Stimulated activated CD4-positive, alpha-beta T cell treated with anti-CD3 and anti-CD28 coated beads, Interleukin-4, amount 100 ng/mL, for 1 hour (primary cell): ENCODE measurements around the gene SPINT3.
A peak's percentile ranks its signal among the peaks of the same experiment; 100 is the strongest.
"Not testable (repeated sequence)": the region's sequence is repeated elsewhere in the genome, so short reads cannot be mapped to it uniquely, and the experiment has no call there.

Experiments used
- DNase-seq: peaks from one replicate; pipeline ENCODE4 v3.0.0-alpha.2; 2020

Gene SPINT3

DNA sequence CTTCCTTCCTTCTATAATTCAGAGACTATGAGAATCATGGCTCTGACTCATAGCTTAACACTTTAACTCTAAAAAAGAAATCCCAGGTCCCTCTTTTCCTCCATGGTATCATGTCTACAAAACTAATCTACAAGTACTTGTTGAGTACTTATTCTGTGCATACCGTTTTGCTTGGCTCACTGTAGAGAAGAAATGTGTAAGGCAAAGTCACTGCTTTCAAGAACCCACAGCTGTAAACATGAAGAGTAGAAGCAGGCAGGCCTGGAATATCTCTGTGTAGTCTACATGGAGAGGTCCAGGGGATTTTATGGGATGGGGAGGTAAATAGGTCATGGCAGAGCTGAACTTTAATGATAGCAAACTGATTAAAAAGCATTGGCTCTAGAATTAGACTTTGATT, 13.8 kb downstream of the SPINT3 start:
- DNase-seq = no peak

- DNase-seq = no peak
Observed at GRCh38 chr20:45500022-45500421, 15.4 kb downstream of the SPINT3 start.

- no peak for DNase-seq
Observed at GRCh38 chr20:45497971-45498494, 17.4 kb downstream of the SPINT3 start.

DNA sequence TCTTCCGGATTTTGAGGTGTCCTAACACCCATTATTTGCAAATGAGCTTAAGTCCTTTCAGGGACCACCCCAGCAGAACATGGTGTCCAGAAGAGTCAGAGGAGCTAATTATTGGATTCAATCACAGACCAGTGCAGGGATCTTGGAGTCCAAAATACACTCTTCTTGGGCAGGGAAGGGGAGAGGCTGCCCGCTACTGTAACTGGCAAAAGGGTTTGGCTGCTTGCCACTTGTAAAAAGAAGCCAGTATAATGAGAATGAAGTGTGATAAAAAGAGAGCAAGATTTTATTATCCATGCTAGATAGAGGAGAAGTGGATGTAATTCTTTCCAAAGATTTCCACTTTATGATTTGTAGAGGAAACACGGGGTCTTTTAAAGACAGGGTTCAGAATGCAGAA, 19.3 kb downstream of the SPINT3 start:
- no peak for DNase-seq

- no peak for DNase-seq
Observed at GRCh38 chr20:45495501-45495941, 19.9 kb downstream of the SPINT3 start.

DNA sequence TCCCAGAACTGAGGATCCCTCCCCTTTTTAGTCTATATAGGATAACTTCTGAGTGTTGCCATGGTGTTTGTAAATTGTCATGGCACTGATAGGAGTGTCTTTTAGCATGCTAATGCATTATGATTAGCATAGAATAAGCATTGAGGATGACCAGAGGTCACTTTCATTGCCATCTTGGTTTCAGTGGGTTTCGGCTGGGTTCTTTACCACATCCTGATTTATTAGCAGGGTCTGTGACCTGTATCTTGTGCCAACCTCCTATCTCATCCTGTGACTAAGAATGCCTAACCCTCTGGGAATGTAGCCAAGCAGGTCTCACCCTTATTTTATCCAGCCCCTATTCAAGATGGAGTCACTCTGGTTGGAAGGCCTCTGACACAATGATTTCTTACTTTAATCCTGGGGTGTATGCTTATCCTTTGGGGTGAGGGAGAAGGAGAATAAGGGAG, 26.3 kb downstream of the SPINT3 start:
- DNase-seq = no peak

DNA sequence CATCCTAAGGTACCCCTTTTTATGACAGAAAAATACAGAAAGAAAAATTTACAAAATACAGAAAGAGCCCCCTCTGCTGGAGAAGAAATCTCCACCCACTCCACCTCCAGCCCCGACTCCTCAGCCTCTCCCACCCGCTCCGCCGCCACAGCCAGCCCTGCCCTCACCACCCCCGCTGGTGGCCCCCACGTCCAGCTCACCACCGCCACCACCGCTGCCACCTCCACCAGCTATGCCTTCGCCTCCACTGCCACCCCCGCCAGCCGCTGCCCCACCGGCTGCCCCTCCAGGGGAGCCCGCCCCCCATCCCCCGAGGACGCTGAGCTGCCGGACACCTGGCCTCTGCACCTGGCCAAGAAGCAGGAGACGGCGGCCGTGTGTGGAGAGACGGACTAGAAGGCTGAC, 28.2 kb downstream of the SPINT3 start:
- DNase-seq = no peak

- DNase-seq = no peak
Observed at GRCh38 chr20:45485388-45485787, 30.0 kb downstream of the SPINT3 start.

- DNase-seq = no peak
Observed at GRCh38 chr20:45484676-45485075, 30.7 kb downstream of the SPINT3 start.

DNA sequence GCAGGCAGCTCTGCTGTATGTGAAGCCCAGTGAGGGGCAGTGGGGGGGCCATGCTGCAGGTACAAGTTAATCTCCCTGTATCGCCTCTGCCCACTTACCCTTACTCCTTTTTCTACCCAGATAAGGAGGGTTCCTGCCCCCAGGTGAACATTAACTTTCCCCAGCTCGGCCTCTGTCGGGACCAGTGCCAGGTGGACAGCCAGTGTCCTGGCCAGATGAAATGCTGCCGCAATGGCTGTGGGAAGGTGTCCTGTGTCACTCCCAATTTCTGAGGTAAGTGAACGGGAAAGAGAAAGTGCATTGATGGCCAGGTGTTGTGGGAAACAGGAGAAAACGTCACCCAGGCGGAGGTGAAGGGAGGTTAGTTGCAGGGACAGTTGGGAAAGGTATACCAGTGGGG, 35.6 kb downstream of the SPINT3 start:
- DNase-seq = no peak

DNA sequence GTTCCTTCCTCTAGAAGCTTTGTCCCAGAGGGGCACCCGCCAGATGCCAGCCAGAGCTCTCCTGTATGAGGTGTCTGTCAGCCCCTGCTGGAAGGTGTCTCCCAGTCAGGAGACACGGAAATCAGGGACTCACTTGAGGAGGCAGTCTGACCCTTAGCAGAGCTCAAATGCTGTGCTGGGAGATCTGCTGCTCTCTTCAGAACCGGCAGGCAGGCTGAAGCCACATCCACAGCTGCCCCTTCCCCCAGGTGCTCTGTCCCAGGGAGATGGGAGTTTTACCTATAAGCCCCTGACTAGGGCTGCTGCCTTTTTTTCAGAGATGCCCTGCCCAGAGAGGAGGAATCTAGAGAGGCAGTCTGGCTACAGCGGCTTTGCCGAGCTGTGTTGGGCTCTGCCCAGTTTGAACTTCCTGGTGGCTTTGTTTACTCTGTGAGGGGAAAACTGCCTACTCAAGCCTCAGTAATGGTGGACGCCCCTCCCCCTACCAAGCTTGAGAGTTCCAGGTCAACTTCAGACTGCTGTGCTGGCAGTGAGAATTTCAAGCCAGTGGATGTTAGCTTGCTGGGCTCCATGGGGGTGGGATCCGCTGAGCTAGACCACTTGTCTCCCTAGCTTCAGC, 37.8 kb downstream of the SPINT3 start:
- DNase-seq = not testable (repeated sequence)

DNA sequence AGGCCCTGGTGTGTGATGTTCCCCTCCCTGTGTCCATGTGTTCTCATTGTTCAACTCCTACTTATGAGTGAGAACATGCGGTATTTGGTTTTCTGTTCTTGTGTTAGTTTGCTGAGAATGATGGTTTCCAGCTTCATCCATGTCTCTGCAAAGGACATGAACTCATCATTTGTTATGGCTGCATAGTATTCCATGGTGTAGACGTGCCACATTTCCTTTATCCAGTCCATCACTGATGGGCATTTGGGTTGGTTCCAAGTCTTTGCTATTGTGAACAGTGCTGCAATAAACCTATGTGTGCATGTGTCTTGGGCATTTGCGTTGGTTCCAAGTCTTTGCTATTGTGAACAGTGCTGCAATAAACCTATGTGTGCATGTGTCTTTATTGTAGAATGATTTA, 43.1 kb downstream of the SPINT3 start:
- not testable (repeated sequence) for DNase-seq

- DNase-seq = no peak
Observed at GRCh38 chr20:45470937-45471336, 44.5 kb downstream of the SPINT3 start.

DNA sequence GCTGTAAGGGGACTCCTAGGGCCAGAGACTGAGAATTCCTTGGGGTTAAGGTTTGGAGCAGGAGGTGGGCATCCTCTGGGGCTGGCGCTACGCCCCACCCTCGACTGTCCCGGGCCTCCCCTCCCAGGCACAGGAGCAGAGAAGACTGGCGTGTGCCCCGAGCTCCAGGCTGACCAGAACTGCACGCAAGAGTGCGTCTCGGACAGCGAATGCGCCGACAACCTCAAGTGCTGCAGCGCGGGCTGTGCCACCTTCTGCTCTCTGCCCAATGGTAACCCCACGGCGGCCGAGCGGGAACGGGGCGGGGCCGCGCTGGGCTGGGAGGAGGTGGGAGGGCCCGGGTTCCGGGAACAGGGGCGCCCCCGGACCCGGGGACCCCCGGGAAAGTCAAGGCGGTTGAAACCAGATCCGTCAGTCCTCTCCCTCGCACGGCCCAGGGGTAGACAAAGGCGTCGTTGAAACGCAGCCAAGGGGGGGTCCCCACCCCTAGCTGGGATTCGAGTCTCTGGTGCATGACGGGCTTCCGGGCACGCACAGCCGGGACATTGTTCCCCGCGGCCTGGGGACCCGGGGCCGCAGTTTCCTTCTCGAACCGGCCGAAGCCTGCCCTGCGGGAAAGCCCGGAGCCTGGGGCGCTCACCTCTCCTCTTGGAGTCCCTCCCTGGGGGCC, 45.0 kb downstream of the SPINT3 start:
- peak; percentile 17 for DNase-seq

- DNase-seq = peak; percentile 9
Observed at GRCh38 chr20:45469336-45470261, 45.8 kb downstream of the SPINT3 start, which contains the start of gene WFDC2. Gene WFDC2, plus strand, starts transcription at chr20:45469753. Its CDS starts 29 bp downstream, at chr20:45469782.

DNA sequence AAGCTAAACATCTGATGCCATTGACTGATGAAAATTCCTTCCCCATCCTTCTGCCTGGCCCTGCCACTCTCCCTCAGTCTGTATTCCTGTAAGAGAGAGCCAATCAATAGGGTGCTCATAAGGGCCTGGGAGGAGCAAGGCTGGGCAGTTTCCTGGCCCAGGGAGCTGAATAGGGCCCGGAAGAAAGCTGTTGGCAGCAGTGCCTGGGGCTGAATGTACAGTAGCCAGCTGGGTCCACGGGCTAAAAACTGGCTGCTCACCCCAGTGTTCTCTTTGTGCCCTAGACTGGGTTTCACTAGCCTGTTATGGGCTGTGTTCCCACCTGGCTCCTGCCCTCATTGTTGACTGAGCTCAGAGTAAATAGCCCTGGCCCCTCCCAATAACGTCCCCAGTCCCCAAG, 47.6 kb downstream of the SPINT3 start:
- DNase-seq = no peak

- no peak for DNase-seq
Observed at GRCh38 chr20:45467172-45467571, 48.2 kb downstream of the SPINT3 start.

GRCh38 chr20:45465491-45466266, 49.7 kb downstream of the SPINT3 start:
- DNase-seq = no peak

DNA sequence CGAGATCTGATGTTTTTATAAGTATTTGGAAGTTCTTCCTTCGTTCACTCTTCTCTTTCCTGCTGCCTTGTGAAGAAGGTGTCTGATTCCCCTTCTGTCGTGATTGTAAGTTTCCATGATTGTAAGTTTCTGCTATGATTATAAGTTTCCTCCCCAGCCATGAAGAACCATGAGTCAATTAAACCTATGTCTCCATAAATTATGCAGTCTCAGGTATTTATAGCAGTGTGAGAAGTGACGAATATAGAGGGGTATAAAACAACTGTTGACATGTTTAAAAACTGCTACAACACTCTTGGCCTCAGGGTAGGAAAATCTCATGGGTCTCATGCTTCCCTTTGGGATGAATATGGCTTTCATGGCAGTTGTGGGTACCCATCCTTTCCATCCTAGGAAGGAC, 51.7 kb downstream of the SPINT3 start:
- DNase-seq = no peak

DNA sequence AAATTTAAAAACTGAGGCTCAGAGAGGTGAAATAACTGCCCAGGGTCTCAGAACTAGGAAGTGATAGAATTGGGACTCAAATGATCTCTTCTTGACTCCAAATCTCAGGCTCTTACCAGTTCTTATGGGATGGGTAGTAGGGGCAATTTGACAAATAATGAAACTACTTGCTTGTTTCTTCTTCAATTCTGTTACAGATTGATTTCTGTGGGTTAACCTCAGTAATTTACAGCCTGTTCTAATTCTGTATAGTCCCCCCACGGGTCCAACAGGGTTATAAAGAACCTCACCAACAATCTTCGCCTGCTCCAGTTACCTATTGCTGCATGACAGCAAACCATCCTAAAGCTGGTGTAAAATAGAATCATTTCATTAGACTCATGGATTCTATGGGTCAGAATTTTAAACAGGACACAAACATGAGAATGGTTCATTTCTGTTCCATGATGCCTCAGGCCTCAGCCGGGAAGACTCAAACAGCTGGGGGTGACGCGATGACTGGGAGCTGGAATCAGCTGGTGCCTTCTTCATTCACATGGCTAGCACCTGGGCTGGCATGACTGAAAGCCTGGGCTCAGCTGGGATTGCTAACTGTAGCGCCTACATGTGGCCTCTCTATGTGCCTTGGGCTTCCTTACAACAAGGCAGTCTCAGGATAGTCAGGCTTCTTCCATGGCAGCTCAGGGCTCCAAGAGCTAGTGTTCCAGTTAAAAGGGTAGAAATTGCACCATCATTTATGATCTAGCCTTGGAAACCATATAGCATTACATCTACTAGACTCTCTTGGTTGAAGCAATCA, 52.5 kb downstream of the SPINT3 start:
- DNase-seq = no peak
